GM06990 (cell line): ENCODE results near the gene NEU3.

Source experiments
- DNase-seq: peaks from one replicate; pipeline ENCODE4 v3.0.0-alpha.2; 2011; ENCODE audit not compliant: insufficient read length; ENCODE audit errors: extremely low read depth
- H3K27me3 ChIP-seq: replicated peaks from 2 replicates; pipeline ENCODE4 v1.6.0; 2011; ENCODE audit warnings: low read length; ENCODE audit not compliant: control insufficient read depth, insufficient read depth
- H3K36me3 ChIP-seq: 2 replicates; pipeline ENCODE4 v1.5.1; 2011; ENCODE audit warnings: low read length; ENCODE audit not compliant: control insufficient read depth, insufficient read depth
- H3K4me3 ChIP-seq: replicated peaks from 2 replicates; pipeline ENCODE4 v1.5.1; 2011; ENCODE audit warnings: low read depth, mild to moderate bottlenecking, control low read depth, low read length
- TF ChIP-seq, protein P1 (sequence below): IDR thresholded peaks from 2 replicates; pipeline ENCODE4 v1.5.1; 2011; ENCODE audit warnings: low read length, control low read depth, mild to moderate bottlenecking, inconsistent platforms; ENCODE audit not compliant: insufficient read depth, poor library complexity, severe bottlenecking

NEU3 gene

GRCh38 chr11:75022759-75023396 is 34.1 kb downstream of the NEU3 start:
- H3K27me3 ChIP-seq: no peaks in the 10 kb centered on the region
- DNase-seq: peak; percentile 40
- TF ChIP-seq, protein P1, sequence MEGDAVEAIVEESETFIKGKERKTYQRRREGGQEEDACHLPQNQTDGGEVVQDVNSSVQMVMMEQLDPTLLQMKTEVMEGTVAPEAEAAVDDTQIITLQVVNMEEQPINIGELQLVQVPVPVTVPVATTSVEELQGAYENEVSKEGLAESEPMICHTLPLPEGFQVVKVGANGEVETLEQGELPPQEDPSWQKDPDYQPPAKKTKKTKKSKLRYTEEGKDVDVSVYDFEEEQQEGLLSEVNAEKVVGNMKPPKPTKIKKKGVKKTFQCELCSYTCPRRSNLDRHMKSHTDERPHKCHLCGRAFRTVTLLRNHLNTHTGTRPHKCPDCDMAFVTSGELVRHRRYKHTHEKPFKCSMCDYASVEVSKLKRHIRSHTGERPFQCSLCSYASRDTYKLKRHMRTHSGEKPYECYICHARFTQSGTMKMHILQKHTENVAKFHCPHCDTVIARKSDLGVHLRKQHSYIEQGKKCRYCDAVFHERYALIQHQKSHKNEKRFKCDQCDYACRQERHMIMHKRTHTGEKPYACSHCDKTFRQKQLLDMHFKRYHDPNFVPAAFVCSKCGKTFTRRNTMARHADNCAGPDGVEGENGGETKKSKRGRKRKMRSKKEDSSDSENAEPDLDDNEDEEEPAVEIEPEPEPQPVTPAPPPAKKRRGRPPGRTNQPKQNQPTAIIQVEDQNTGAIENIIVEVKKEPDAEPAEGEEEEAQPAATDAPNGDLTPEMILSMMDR: peak; percentile 97
- H3K36me3 ChIP-seq: no peaks in the 10 kb centered on the region
- no peak overlapping the region for H3K4me3 ChIP-seq

DNA sequence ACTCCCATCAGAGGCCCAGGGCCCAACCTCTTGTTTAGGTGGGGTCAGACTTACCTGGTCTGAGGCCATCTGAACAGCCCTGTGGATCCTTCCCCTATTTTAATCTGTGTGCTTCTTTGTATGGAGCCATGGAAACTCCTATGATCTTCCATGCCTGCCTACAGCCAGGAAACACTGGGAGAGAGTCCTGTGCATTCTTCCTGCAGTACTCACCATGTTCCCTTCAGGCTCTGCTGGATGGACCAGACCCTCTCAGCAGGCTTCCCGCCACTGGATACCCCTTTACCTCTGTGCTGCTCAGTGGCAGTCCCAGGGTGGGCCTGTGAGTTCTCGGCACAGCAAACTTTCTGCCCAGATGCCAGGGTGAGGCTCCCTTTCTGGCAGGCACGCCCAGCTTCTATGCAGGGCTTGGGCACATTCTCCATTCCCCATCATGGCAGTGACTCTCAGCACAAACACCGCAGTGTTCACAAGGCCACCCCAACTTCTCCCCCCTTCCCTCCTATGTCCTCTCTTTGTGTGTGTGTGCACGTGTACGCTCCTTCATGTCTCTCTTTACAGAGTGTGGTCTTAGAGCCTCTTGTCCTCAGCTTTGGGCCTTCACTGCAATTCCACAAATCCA is 34.8 kb downstream of the NEU3 start:
- H3K4me3 ChIP-seq: no peak overlapping the region
- TF ChIP-seq, protein P1: no peak

GRCh38 chr11:75024068-75024449 is 35.3 kb downstream of the NEU3 start:
- no peaks in the 10 kb centered on the region for H3K36me3 ChIP-seq
- no peaks in the 10 kb centered on the region for H3K27me3 ChIP-seq
- TF ChIP-seq, protein P1: no peak
- no peak overlapping the region for H3K4me3 ChIP-seq
- DNase-seq: no peak

More for the DNA sequence above, 34.8 kb downstream of the NEU3 start:
- DNase-seq: no peak
- no peaks in the 10 kb centered on the region for H3K36me3 ChIP-seq
- no peaks in the 10 kb centered on the region for H3K27me3 ChIP-seq

GRCh38 chr11:75024764-75025211 is 36.1 kb downstream of the NEU3 start:
- Histone ChIP-seq H3K36me3 (no peaks in the 10 kb centered on the region), H3K4me3 (no peak overlapping the region), H3K27me3 (no peaks in the 10 kb centered on the region)
- TF ChIP-seq, protein P1: no peak
- no peak for DNase-seq

- H3K27me3 ChIP-seq: no peaks in the 10 kb centered on the region
- H3K4me3 ChIP-seq: no peak overlapping the region
- no peak for DNase-seq
- TF ChIP-seq, protein P1: no peak
- no peaks in the 10 kb centered on the region for H3K36me3 ChIP-seq
These were observed 36.8 kb downstream of the NEU3 start for GRCh38 chr11:75025561-75025960.
